PC-3 (cell line): Measurements from ENCODE around the gene HSPA9.

ENCODE experiments used
- CTCF ChIP-seq: fragments of 300-600 bp; sonication (generic); conservative IDR thresholded peaks from 2 replicates; pipeline ENCODE4 v1.5.1; 2017; ENCODE audit warnings: antibody characterized with exemption, low read depth, mild to moderate bottlenecking, low read length
- EZH2 ChIP-seq: fragments of 300-600 bp; sonication (generic); IDR thresholded peaks from one replicate; pipeline ENCODE4 v1.6.1; 2017; ENCODE audit warnings: antibody characterized with exemption, mild to moderate bottlenecking, low read length; ENCODE audit not compliant: unreplicated experiment
- EZH2phosphoT487 ChIP-seq: fragments of 300-600 bp; sonication (generic); IDR thresholded peaks from 2 replicates; pipeline ENCODE4 v1.6.1; 2018; ENCODE audit warnings: mild to moderate bottlenecking, antibody characterized with exemption, low read length, borderline replicate concordance

DNA sequence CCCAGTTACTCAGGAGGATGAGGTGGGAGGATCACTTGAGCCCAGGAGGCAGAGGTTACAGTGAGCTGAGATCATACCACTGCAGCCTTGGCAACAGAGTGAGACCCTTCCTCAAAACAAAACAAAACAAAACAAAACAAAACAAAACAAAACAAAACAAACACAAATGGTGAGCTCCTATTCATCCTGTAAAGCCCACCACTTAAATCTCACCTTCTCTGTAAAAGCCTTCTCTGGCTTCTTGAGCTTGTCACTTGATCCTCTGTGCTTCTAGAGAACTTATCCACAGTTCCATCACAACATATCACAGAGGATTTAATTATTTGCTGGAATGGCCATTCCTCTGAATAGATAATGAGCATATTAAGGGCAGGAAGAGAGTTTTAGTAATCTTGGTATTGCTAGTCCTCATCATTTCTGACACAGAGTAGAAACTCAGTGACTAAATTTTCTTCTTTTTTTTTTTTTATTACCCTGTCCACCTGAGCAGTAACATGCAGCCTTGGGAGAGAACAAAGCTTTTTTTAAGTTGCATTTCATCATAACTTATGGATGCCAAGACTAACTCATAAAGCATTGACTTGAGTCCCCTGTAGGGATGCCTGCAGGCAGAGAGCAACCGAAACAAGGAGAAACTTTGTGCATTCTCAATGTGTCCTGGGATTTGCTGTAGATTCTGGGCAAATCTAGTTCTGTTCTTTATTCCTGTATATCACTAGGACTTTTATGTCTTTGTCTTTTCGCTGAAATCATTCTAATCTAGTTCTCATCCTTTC, 13.0 kb upstream of the HSPA9 start:
- TF ChIP-seq CTCF (no peak), EZH2phosphoT487 (no peak), EZH2 (no peak)
